Measurements from ENCODE around the gene RARRES2.
"Not testable (repeated sequence)": the region's sequence is repeated elsewhere in the genome, so short reads cannot be mapped to it uniquely, and the experiment has no call there.

RARRES2 gene

GRCh38 chr7:150341263-150342120 is at the start of gene RARRES2:
Gene RARRES2, minus strand, starts transcription at chr7:150341629. Its CDS starts 1,020 bp downstream, at chr7:150340609.
- Mint-ChIP-seq H3K36me3 (ENCODE audit: low read depth) (peaks cover 13% of the 10 kb centered on the region), H3K27me3 (ENCODE audit: low read depth) (peaks cover 58% of the 10 kb centered on the region), H3K9me3 (peaks cover 11% of the 10 kb centered on the region), H3K4me3 (no peak within 1 kb of the TSS), H3K27ac (no peak within 1 kb of the TSS), H3K4me1 (ENCODE audit: low read depth) (peaks cover 3% of the 10 kb centered on the region)

- Mint-ChIP-seq H3K27me3 (ENCODE audit: low read depth) (no peaks in the 10 kb centered on the region), H3K9me3 (no peaks in the 10 kb centered on the region)
Measured at GRCh38 chr7:150390205-150390604, 48.8 kb upstream of the RARRES2 start.

GRCh38 chr7:150389532-150389816 is 48.0 kb upstream of the RARRES2 start:
- Mint-ChIP-seq H3K36me3 (ENCODE audit: low read depth) (peaks cover 7% of the 10 kb centered on the region), H3K27ac (no peak overlapping the region), H3K4me1 (ENCODE audit: low read depth) (peaks cover 5% of the 10 kb centered on the region), H3K4me3 (no peak overlapping the region), H3K27me3 (ENCODE audit: low read depth) (no peaks in the 10 kb centered on the region), H3K9me3 (no peaks in the 10 kb centered on the region)

More at GRCh38 chr7:150390205-150390604, 48.8 kb upstream of the RARRES2 start:
- peaks cover 7% of the 10 kb centered on the region for H3K36me3 Mint-ChIP-seq (ENCODE audit: low read depth)
- no peak overlapping the region for H3K27ac Mint-ChIP-seq
- H3K4me1 Mint-ChIP-seq (ENCODE audit: low read depth), result peaks cover 5% of the 10 kb centered on the region
- no peak overlapping the region for H3K4me3 Mint-ChIP-seq

- Mint-ChIP-seq H3K36me3 (ENCODE audit: low read depth) (peaks cover 7% of the 10 kb centered on the region), H3K4me3 (no peak overlapping the region), H3K9me3 (no peaks in the 10 kb centered on the region), H3K27me3 (ENCODE audit: low read depth) (no peaks in the 10 kb centered on the region), H3K27ac (no peak overlapping the region), H3K4me1 (ENCODE audit: low read depth) (peaks cover 3% of the 10 kb centered on the region)
Measured at GRCh38 chr7:150388709-150389531, 47.5 kb upstream of the RARRES2 start.

GRCh38 chr7:150388306-150388705 is 46.9 kb upstream of the RARRES2 start:
- Mint-ChIP-seq H3K4me3 (no peak overlapping the region), H3K27ac (no peak overlapping the region), H3K9me3 (no peaks in the 10 kb centered on the region), H3K36me3 (ENCODE audit: low read depth) (peaks cover 7% of the 10 kb centered on the region), H3K4me1 (ENCODE audit: low read depth) (peaks cover 4% of the 10 kb centered on the region), H3K27me3 (ENCODE audit: low read depth) (no peaks in the 10 kb centered on the region)

GRCh38 chr7:150385884-150386283 is 44.5 kb upstream of the RARRES2 start:
- H3K36me3 Mint-ChIP-seq (ENCODE audit: low read depth); H3K4me1 Mint-ChIP-seq (ENCODE audit: low read depth); H3K27me3 Mint-ChIP-seq (ENCODE audit: low read depth); H3K27ac Mint-ChIP-seq; H3K4me3 Mint-ChIP-seq; H3K9me3 Mint-ChIP-seq: not testable (repeated sequence)

- peaks cover 3% of the 10 kb centered on the region for H3K36me3 Mint-ChIP-seq (ENCODE audit: low read depth)
- H3K27ac Mint-ChIP-seq, result no peak overlapping the region
- no peaks in the 10 kb centered on the region for H3K9me3 Mint-ChIP-seq
- peaks cover 7% of the 10 kb centered on the region for H3K4me1 Mint-ChIP-seq (ENCODE audit: low read depth)
- no peaks in the 10 kb centered on the region for H3K27me3 Mint-ChIP-seq (ENCODE audit: low read depth)
- H3K4me3 Mint-ChIP-seq, result no peak overlapping the region
Measured at GRCh38 chr7:150385302-150385723, 43.9 kb upstream of the RARRES2 start.

- H3K36me3 Mint-ChIP-seq (ENCODE audit: low read depth), result peaks cover 6% of the 10 kb centered on the region
- no peaks in the 10 kb centered on the region for H3K9me3 Mint-ChIP-seq
- H3K4me1 Mint-ChIP-seq (ENCODE audit: low read depth), result peaks cover 13% of the 10 kb centered on the region
- no peak overlapping the region for H3K27ac Mint-ChIP-seq
- H3K4me3 Mint-ChIP-seq, result no peak overlapping the region
- no peaks in the 10 kb centered on the region for H3K27me3 Mint-ChIP-seq (ENCODE audit: low read depth)
Measured at GRCh38 chr7:150384406-150385301, 43.2 kb upstream of the RARRES2 start.

- H3K27ac Mint-ChIP-seq, result no peak overlapping the region
- peaks cover 6% of the 10 kb centered on the region for H3K36me3 Mint-ChIP-seq (ENCODE audit: low read depth)
- no peaks in the 10 kb centered on the region for H3K9me3 Mint-ChIP-seq
- no peaks in the 10 kb centered on the region for H3K27me3 Mint-ChIP-seq (ENCODE audit: low read depth)
- no peak overlapping the region for H3K4me3 Mint-ChIP-seq
- peaks cover 15% of the 10 kb centered on the region for H3K4me1 Mint-ChIP-seq (ENCODE audit: low read depth)
Measured at GRCh38 chr7:150383710-150384397, 42.4 kb upstream of the RARRES2 start.

- Mint-ChIP-seq H3K27ac (no peak overlapping the region), H3K27me3 (ENCODE audit: low read depth) (no peaks in the 10 kb centered on the region), H3K4me1 (ENCODE audit: low read depth) (peaks cover 19% of the 10 kb centered on the region), H3K4me3 (no peak overlapping the region), H3K36me3 (ENCODE audit: low read depth) (peaks cover 6% of the 10 kb centered on the region), H3K9me3 (no peaks in the 10 kb centered on the region)
Measured at GRCh38 chr7:150382844-150383225, 41.4 kb upstream of the RARRES2 start.

- Mint-ChIP-seq H3K27me3 (ENCODE audit: low read depth) (no peaks in the 10 kb centered on the region), H3K9me3 (no peaks in the 10 kb centered on the region), H3K27ac (no peak overlapping the region), H3K4me1 (ENCODE audit: low read depth) (peaks cover 24% of the 10 kb centered on the region), H3K36me3 (ENCODE audit: low read depth) (peaks cover 6% of the 10 kb centered on the region), H3K4me3 (no peak overlapping the region)
Measured at GRCh38 chr7:150382123-150382843, 40.9 kb upstream of the RARRES2 start.

- Mint-ChIP-seq H3K4me1 (ENCODE audit: low read depth) (peaks cover 25% of the 10 kb centered on the region), H3K27me3 (ENCODE audit: low read depth) (no peaks in the 10 kb centered on the region), H3K4me3 (no peak overlapping the region), H3K36me3 (ENCODE audit: low read depth) (peaks cover 6% of the 10 kb centered on the region), H3K9me3 (no peaks in the 10 kb centered on the region), H3K27ac (no peak overlapping the region)
Measured at GRCh38 chr7:150381785-150382122, 40.3 kb upstream of the RARRES2 start.

GRCh38 chr7:150381096-150381495 is 39.7 kb upstream of the RARRES2 start:
- Mint-ChIP-seq H3K4me1 (ENCODE audit: low read depth) (peaks cover 30% of the 10 kb centered on the region), H3K27me3 (ENCODE audit: low read depth) (no peaks in the 10 kb centered on the region), H3K9me3 (no peaks in the 10 kb centered on the region), H3K27ac (no peak overlapping the region), H3K36me3 (ENCODE audit: low read depth) (peaks cover 6% of the 10 kb centered on the region), H3K4me3 (no peak overlapping the region)

Data from T-helper 1 cell treated with Interleukin-12 subunit alpha and Interleukin-12 subunit beta and Interleukin-4 antibody, amounts not matched to agents 30 μg/mL and 1 μg/mL, for 36 hours (primary cell).